MCF 10A (cell line): Measurements from ENCODE around the gene FURIN. TPM values are rescaled to one million over a fixed set of nuclear protein-coding genes. Genes with fewer than 3 reads are reported as not detected.

Experiments used
- Bru-seq: library from RNA; stranded (reverse); fragments of 400-500 nt; gene quantifications from one replicate; lab custom pipeline; 2021; lab: Mats Ljungman, UMichigan
- BruChase-seq, 2 experiments: library from RNA; stranded (reverse); fragments of 400-500 nt; gene quantifications; one replicate each; lab custom pipeline; 2021; lab: Mats Ljungman, UMichigan
- BruUV-seq: library from RNA; stranded (reverse); fragments of 400-500 nt; replicated peaks from 2 replicates; lab custom pipeline; 2021; lab: Mats Ljungman, UMichigan
- CTCF ChIA-PET: fragments of 300-600 bp; sonication (Branson Sonifier 250); formaldehyde crosslinking; extraction: SDS; loops from one replicate; lab custom pipeline; 2021; ENCODE audit warnings: antibody characterized with exemption, inconsistent platforms; lab: Yijun Ruan, JAX
- POLR2A ChIA-PET: fragments of 300-600, 350-650 bp; sonication (Branson Sonifier 250); formaldehyde crosslinking; extraction: SDS; loops from one replicate; lab custom pipeline; 2020; ENCODE audit warnings: antibody characterized with exemption, inconsistent platforms; lab: Yijun Ruan, JAX
- DNase-seq: peaks from one replicate; pipeline ENCODE4 v3.0.0-alpha.2; 2018; ENCODE audit not compliant: unreplicated experiment
- H3K27ac Mint-ChIP-seq: one replicate; pipeline ENCODE4 v1.8.0; 2022; ENCODE audit warnings: mild to moderate bottlenecking, low read depth, mixed read lengths; ENCODE audit not compliant: unreplicated experiment
- H3K27me3 Mint-ChIP-seq: one replicate; pipeline ENCODE4 v1.8.0; 2022; ENCODE audit warnings: mixed read lengths; ENCODE audit not compliant: insufficient read depth, unreplicated experiment
- H3K36me3 Mint-ChIP-seq: one replicate; pipeline ENCODE4 v1.8.0; 2022; ENCODE audit warnings: mild to moderate bottlenecking, moderate library complexity, mixed read lengths; ENCODE audit not compliant: insufficient read depth, unreplicated experiment
- H3K4me1 Mint-ChIP-seq: one replicate; pipeline ENCODE4 v1.8.0; 2022; ENCODE audit warnings: mixed read lengths; ENCODE audit not compliant: insufficient read depth, unreplicated experiment
- H3K4me3 Mint-ChIP-seq: one replicate; pipeline ENCODE4 v1.8.0; 2022; ENCODE audit warnings: mild to moderate bottlenecking, moderate library complexity, mixed read lengths; ENCODE audit not compliant: unreplicated experiment
- H3K9me3 Mint-ChIP-seq: one replicate; pipeline ENCODE4 v1.8.0; 2022; ENCODE audit warnings: mixed read lengths; ENCODE audit not compliant: unreplicated experiment
- intact Hi-C: fragments of 100-400 bp; cut with micrococcal nuclease; formaldehyde crosslinking; loops from 2 replicates; pipeline ENCODE4 v1.14.1; 2022
- long read RNA-seq: library from polyadenylated mRNA; stranded (forward); transcript quantifications from one replicate; pipeline ENCODE4 v2.0.0, GENCODE V29; 2022
- total RNA-seq: library from RNA; stranded (reverse); gene quantifications from 2 replicates; pipeline ENCODE4 v1.2.3, GENCODE V29; 2022
- TF ChIP-seq, protein P1 (sequence below): fragments of 200-600 bp; IDR thresholded peaks from one replicate; pipeline ENCODE4 v1.8.0; 2022; ENCODE audit warnings: antibody characterized with exemption, mild to moderate bottlenecking; ENCODE audit not compliant: unreplicated experiment

Gene FURIN
- total RNA-seq (48.8 and 49.4 TPM in 2 replicates), Bru-seq, nascent RNA (percentile 59 among the genes with signal in this experiment), BruChase-seq, experiment 1, labeled RNA remaining after a 6-hour chase (percentile 81 among the genes with signal in this experiment), BruChase-seq, experiment 2, labeled RNA remaining after a 2-hour chase (percentile 64 among the genes with signal in this experiment)
- long read RNA-seq, full-length matches to known transcripts: 49 of 143 reads
- long read RNA-seq, partial matches to known transcripts: 82 of 143 reads
- long read RNA-seq, other reads (novel, unspliced or antisense): 12 of 143 reads

DNA sequence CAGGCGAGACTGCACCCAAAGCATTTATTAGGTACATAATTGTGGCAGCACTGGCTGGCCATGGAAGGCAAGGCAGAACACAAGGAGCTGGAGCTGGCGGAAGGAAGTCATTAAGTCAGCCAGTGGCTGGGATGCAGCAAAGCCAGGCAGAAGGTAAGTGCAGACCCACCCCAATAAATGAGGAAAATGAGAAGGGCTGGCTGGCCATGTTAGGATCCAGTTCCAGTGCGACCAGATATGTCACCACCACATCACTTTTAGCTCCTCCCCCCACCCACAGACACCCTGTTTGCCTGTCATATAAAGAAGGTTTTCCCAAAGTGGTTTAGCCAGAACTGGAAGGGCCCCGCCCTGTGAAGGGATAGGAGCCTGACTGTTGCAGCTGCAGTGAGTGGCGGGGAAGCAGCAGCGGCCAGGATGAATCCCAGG lies at the start of gene FURIN:
TSS of gene FURIN (plus strand) at position 328 of the 429 bp plus-strand sequence. CDS start 7,153 bp downstream, outside the sequence.
- TF ChIP-seq, protein P1, sequence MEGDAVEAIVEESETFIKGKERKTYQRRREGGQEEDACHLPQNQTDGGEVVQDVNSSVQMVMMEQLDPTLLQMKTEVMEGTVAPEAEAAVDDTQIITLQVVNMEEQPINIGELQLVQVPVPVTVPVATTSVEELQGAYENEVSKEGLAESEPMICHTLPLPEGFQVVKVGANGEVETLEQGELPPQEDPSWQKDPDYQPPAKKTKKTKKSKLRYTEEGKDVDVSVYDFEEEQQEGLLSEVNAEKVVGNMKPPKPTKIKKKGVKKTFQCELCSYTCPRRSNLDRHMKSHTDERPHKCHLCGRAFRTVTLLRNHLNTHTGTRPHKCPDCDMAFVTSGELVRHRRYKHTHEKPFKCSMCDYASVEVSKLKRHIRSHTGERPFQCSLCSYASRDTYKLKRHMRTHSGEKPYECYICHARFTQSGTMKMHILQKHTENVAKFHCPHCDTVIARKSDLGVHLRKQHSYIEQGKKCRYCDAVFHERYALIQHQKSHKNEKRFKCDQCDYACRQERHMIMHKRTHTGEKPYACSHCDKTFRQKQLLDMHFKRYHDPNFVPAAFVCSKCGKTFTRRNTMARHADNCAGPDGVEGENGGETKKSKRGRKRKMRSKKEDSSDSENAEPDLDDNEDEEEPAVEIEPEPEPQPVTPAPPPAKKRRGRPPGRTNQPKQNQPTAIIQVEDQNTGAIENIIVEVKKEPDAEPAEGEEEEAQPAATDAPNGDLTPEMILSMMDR: no peak
- peaks cover 6% of the 10 kb centered on the region for H3K36me3 Mint-ChIP-seq
- peak within 1 kb of the TSS; percentile 76 for H3K4me3 Mint-ChIP-seq
- no TSS peak for BruUV-seq
- H3K27me3 Mint-ChIP-seq: no peaks in the 10 kb centered on the region
- peak; percentile 23 for DNase-seq
- ChIA-PET CTCF (interaction anchor here (0.8 to 1.1 kb wide), 2 partner anchors 34 to 221 kb away, joined by 3 to 6 read pairs; no protein-coding TSS in a partner anchor), POLR2A (interaction anchor here (0.8 to 1.8 kb wide), 3 partner anchors 35 to 151 kb away, joined by 4 to 5 read pairs (median 5); partner anchors contain the start of genes BLM, HDDC3 and MAN2A2)
- no peaks in the 10 kb centered on the region for H3K9me3 Mint-ChIP-seq
- H3K4me1 Mint-ChIP-seq: peaks cover 49% of the 10 kb centered on the region
- intact Hi-C loops: no loop called here
- peak within 1 kb of the TSS; percentile 89 for H3K27ac Mint-ChIP-seq

DNA sequence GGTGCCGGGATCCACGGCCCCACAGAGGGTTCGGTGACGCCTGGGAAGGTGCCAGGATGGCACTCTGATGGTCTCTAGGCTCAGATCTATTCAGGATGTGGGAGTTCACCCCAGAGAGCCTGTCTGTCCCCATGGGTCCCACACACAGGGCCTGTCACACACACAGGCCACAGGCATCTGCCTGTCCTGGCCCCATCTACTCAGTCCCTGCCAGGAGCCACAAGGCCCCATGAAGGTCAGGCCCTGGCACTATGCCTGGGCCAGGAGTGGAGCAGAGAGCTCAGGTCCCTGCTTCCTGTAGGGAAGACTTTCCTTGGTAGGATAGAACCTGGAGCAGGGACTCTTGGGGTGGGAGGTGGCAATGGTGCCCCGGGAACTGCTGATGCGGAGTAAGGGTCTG lies 49.0 kb upstream of the FURIN start:
- CTCF ChIA-PET: no interaction called here
- TF ChIP-seq, protein P1: no peak
- no peak overlapping the region for H3K4me3 Mint-ChIP-seq
- DNase-seq: no peak
- no peak overlapping the region for H3K27ac Mint-ChIP-seq
- intact Hi-C loops: no loop called here
- no peaks in the 10 kb centered on the region for H3K9me3 Mint-ChIP-seq
- no peaks in the 10 kb centered on the region for H3K36me3 Mint-ChIP-seq
- H3K4me1 Mint-ChIP-seq: no peaks in the 10 kb centered on the region
- BruUV-seq: no TSS peak
- POLR2A ChIA-PET: no interaction called here
- H3K27me3 Mint-ChIP-seq: no peaks in the 10 kb centered on the region

DNA sequence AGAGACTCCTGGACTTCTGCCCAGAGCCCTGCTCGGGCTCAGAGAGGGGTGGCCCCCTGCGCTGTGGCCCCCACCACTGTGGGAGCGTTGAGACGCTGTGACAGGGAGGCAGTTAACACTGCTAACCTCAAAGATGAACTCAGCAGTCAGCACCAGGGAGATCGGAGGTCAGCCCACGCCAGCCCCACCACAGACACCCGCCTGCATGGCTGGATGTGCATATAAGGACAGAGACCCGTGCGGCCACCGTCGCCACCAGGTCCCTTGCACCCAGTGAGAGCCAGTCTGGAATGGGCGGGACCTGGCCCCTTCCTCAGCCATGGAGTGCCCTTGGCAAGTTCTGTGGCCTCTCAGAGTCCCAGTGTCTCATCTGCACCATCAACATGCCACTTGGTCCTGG lies 48.5 kb upstream of the FURIN start:
- TF ChIP-seq, protein P1: no peak
- Mint-ChIP-seq H3K4me1 (no peaks in the 10 kb centered on the region), H3K27ac (no peak overlapping the region), H3K9me3 (no peaks in the 10 kb centered on the region), H3K36me3 (no peaks in the 10 kb centered on the region), H3K4me3 (no peak overlapping the region), H3K27me3 (no peaks in the 10 kb centered on the region)
- intact Hi-C loops: no loop called here
- POLR2A ChIA-PET: no interaction called here
- BruUV-seq: no TSS peak
- DNase-seq: no peak
- CTCF ChIA-PET: no interaction called here

DNA sequence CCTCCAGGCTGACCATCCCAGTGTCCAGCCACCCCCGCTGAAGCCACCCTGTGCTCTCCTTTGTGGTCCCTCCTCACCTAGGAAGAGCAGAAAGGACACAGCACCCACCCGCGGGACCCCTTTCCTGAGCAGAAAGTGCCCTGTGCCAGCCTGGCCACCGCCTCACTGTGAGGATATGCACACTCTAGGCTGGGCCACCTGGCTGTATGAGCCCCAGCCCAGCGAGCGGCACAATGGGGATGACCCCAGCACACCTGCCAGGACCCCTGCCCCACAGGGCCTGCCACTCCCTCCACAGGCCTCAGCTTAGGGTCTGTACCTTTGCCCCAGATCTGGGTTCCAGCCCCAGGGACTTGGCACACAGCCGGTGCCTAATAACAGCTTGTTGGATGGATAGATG lies 47.9 kb upstream of the FURIN start:
- no peaks in the 10 kb centered on the region for H3K36me3 Mint-ChIP-seq
- H3K27me3 Mint-ChIP-seq: no peaks in the 10 kb centered on the region
- H3K4me1 Mint-ChIP-seq: no peaks in the 10 kb centered on the region
- no TSS peak for BruUV-seq
- no peak for DNase-seq
- intact Hi-C loops: no loop called here
- no peaks in the 10 kb centered on the region for H3K9me3 Mint-ChIP-seq
- POLR2A ChIA-PET: no interaction called here
- CTCF ChIA-PET: no interaction called here
- H3K27ac Mint-ChIP-seq: no peak overlapping the region
- TF ChIP-seq, protein P1: no peak
- no peak overlapping the region for H3K4me3 Mint-ChIP-seq
